HG03575 (cell line): ENCODE results near the gene EIF2AK2.

Experiments used
- ATAC-seq: cut with Tn5 transposase; IDR thresholded peaks from one replicate; pipeline ENCODE4 v1.9.1; 2021; ENCODE audit not compliant: unreplicated experiment, insufficient number of reproducible peaks, low FRiP score; ENCODE audit errors: extremely low read depth

EIF2AK2 gene

DNA sequence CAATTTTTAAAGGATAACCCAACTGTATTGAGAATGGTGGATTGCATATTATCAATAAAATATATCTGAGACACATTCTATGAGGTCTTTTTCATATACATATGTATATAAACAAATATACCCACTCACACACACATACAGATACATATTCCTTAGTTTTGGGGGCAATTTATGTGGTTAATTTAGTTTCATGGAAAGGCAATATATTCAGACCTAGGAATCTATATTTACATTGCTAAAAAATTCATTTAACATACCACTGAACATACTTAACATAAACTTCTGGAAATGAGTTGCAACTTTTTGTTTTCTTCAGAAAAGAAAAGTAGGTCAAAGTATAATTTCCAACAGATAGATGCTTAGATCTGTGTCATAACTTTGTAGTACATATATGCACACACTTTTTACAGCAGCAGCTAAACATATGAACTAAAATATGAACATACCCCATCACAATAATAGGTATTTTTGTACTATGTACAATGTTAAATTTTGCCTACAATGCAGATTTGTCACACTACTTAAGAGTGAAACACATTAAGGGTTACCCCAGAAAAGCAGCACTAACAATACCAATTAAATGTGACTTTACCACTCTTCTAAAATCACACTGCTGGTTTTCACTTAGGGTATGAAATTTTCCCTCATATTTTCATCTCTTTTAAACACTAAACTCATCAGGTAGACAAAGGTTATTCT lies 95.6 kb downstream of the EIF2AK2 start:
- ATAC-seq = no peak

DNA sequence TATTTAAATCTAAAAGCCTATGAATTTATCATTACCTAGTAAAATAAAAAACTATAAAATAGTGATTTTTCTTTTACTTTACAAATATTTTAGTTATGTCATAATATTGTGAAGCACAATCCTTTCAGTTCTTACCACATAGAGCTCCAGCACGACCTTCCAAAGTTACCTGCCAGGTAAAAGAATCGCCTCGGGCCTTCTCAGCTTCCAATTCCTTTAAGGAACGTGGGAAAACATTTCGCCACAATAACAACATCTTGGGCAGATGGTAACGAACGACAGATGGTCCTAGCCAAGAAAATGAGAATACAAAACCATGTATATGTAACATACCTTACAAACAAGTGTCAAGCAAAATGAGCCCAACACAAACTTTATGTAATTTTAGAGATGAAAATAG lies 96.3 kb downstream of the EIF2AK2 start:
- no peak for ATAC-seq

GRCh38 chr2:37059841-37060240 lies 96.9 kb downstream of the EIF2AK2 start:
- no peak for ATAC-seq

DNA sequence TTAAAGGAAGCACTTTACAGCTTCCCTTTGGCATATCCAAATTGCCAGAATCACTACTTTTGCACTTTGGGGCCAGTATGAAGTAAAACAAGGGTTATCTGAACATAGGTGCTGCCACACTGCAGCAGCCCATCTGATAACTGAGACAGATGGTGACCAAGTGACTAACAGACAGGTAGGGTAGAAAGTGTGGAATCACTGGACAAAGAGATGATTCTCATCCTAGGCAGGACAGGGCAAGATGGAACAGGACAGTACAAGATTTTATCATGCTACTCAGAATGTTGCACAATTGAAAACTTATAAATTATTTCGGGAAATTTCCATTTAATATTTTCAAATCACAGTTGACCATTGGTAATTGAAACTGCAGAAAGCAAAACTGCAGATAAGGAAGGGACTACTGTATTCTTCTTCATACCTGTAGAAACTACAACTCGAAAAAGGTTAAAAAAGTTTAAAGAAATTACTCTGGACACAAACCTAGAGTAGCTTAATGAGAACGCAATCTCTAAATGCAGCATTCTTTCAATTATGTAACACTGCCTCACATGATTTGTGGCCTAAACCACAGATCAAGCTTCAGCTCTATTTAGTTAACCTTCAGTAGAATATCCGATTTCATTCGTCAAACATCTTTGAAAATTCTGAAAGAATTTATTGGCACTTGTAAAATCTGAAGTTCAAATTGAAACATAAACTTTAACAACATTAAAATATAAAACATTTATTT lies 104.0 kb downstream of the EIF2AK2 start:
- ATAC-seq = no peak
